HEK293 (cell line): ENCODE results near the gene AEN.
"Not testable (repeated sequence)": the region's sequence is repeated elsewhere in the genome, so short reads cannot be mapped to it uniquely, and the experiment has no call there.

Source experiments
- PBX3 ChIP-seq: sonication (generic); formaldehyde crosslinking; IDR thresholded peaks from 2 replicates; pipeline ENCODE4 v1.8.1; 2022; ENCODE audit warnings: mild to moderate bottlenecking, moderate library complexity, missing genetic modification reagents
- YY1 ChIP-seq: fragments of 450-650 bp; formaldehyde crosslinking; IDR thresholded peaks from 2 replicates; pipeline ENCODE4 v1.5.1; 2018; ENCODE audit warnings: missing biosample characterization, missing genetic modification characterization
- ZFP3 ChIP-seq: fragments of 450-650 bp; formaldehyde crosslinking; IDR thresholded peaks from 2 replicates; pipeline ENCODE4 v1.5.1; 2016; ENCODE audit warnings: low read depth, missing biosample characterization, missing genetic modification characterization
- ZNF146 ChIP-seq: fragments of 450-650 bp; formaldehyde crosslinking; IDR thresholded peaks from 2 replicates; pipeline ENCODE4 v1.5.1; 2016; ENCODE audit warnings: missing biosample characterization, missing genetic modification characterization
- ZNF335 ChIP-seq: fragments of 450-650 bp; formaldehyde crosslinking; conservative IDR thresholded peaks from 2 replicates; pipeline ENCODE4 v1.5.1; 2016; ENCODE audit warnings: missing biosample characterization, missing genetic modification characterization
- ZNF600 ChIP-seq: fragments of 450-650 bp; formaldehyde crosslinking; IDR thresholded peaks from 2 replicates; pipeline ENCODE4 v1.5.1; 2016; ENCODE audit warnings: missing biosample characterization, missing genetic modification characterization
- TF ChIP-seq, protein P1 (sequence below): IDR thresholded peaks from 2 replicates; pipeline ENCODE4 v1.6.1; 2011; ENCODE audit warnings: mild to moderate bottlenecking, low read depth, low read length, borderline replicate concordance
- TF ChIP-seq, protein P2 (sequence below): fragments of 450-650 bp; formaldehyde crosslinking; IDR thresholded peaks from 2 replicates; pipeline ENCODE4 v1.5.1; 2016; ENCODE audit warnings: missing biosample characterization, missing genetic modification characterization
- TF ChIP-seq, protein P3 (sequence below): fragments of 450-650 bp; formaldehyde crosslinking; IDR thresholded peaks from 2 replicates; pipeline ENCODE4 v1.5.1; 2016; ENCODE audit warnings: missing biosample characterization, missing genetic modification characterization

DNA sequence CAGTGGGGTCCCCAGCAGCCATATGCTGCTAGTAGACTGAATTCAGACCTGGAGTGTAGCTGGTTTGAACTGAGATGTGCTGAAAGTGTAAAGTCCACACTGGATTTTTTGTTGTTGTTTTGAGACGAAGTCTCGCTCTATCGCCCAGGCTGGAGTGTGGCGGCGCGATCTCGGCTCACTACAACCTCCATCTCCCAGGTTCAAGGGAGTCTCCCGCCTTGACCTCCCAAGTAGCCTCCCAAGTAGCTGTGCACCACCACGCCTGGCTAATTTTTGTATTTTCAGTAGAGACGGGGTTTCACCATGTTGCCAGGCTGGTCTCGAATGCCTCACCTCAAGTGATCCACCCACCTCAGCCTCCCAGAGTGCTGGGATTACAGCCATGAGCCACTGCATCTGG lies 21.4 kb downstream of the AEN start:
- TF ChIP-seq, protein P1, sequence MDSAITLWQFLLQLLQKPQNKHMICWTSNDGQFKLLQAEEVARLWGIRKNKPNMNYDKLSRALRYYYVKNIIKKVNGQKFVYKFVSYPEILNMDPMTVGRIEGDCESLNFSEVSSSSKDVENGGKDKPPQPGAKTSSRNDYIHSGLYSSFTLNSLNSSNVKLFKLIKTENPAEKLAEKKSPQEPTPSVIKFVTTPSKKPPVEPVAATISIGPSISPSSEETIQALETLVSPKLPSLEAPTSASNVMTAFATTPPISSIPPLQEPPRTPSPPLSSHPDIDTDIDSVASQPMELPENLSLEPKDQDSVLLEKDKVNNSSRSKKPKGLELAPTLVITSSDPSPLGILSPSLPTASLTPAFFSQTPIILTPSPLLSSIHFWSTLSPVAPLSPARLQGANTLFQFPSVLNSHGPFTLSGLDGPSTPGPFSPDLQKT, result not testable (repeated sequence)
- TF ChIP-seq, protein P2, sequence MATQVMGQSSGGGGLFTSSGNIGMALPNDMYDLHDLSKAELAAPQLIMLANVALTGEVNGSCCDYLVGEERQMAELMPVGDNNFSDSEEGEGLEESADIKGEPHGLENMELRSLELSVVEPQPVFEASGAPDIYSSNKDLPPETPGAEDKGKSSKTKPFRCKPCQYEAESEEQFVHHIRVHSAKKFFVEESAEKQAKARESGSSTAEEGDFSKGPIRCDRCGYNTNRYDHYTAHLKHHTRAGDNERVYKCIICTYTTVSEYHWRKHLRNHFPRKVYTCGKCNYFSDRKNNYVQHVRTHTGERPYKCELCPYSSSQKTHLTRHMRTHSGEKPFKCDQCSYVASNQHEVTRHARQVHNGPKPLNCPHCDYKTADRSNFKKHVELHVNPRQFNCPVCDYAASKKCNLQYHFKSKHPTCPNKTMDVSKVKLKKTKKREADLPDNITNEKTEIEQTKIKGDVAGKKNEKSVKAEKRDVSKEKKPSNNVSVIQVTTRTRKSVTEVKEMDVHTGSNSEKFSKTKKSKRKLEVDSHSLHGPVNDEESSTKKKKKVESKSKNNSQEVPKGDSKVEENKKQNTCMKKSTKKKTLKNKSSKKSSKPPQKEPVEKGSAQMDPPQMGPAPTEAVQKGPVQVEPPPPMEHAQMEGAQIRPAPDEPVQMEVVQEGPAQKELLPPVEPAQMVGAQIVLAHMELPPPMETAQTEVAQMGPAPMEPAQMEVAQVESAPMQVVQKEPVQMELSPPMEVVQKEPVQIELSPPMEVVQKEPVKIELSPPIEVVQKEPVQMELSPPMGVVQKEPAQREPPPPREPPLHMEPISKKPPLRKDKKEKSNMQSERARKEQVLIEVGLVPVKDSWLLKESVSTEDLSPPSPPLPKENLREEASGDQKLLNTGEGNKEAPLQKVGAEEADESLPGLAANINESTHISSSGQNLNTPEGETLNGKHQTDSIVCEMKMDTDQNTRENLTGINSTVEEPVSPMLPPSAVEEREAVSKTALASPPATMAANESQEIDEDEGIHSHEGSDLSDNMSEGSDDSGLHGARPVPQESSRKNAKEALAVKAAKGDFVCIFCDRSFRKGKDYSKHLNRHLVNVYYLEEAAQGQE (tag by site-specific recombination), result not testable (repeated sequence)
- TF ChIP-seq ZNF146 (tag by site-specific recombination); PBX3 (CRISPR knock-in tag); ZNF600 (tag by site-specific recombination); ZNF335 (tag by site-specific recombination); YY1 (tag by site-specific recombination); ZFP3: not testable (repeated sequence)
- TF ChIP-seq, protein P3, sequence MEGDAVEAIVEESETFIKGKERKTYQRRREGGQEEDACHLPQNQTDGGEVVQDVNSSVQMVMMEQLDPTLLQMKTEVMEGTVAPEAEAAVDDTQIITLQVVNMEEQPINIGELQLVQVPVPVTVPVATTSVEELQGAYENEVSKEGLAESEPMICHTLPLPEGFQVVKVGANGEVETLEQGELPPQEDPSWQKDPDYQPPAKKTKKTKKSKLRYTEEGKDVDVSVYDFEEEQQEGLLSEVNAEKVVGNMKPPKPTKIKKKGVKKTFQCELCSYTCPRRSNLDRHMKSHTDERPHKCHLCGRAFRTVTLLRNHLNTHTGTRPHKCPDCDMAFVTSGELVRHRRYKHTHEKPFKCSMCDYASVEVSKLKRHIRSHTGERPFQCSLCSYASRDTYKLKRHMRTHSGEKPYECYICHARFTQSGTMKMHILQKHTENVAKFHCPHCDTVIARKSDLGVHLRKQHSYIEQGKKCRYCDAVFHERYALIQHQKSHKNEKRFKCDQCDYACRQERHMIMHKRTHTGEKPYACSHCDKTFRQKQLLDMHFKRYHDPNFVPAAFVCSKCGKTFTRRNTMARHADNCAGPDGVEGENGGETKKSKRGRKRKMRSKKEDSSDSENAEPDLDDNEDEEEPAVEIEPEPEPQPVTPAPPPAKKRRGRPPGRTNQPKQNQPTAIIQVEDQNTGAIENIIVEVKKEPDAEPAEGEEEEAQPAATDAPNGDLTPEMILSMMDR, result not testable (repeated sequence)
